ENCODE results near the gene ADARB1.
"Not testable (repeated sequence)": the region's sequence is repeated elsewhere in the genome, so short reads cannot be mapped to it uniquely, and the experiment has no call there.

Gene ADARB1

GRCh38 chr21:45120975-45121374 lies 46.6 kb downstream of the ADARB1 start:
- DNase-seq: no peak

- DNase-seq: no peak
Measured at GRCh38 chr21:45122030-45122429, 47.6 kb downstream of the ADARB1 start.

GRCh38 chr21:45122432-45123132 lies 48.2 kb downstream of the ADARB1 start:
- DNase-seq: no peak

- DNase-seq: no peak
Measured at GRCh38 chr21:45123440-45123839, 49.1 kb downstream of the ADARB1 start.

- DNase-seq: no peak
Measured at GRCh38 chr21:45124596-45124995, 50.2 kb downstream of the ADARB1 start.

- no peak for DNase-seq
Measured at GRCh38 chr21:45125357-45125756, 51.0 kb downstream of the ADARB1 start.

GRCh38 chr21:45126204-45126626 lies 51.8 kb downstream of the ADARB1 start:
- DNase-seq: no peak

- no peak for DNase-seq
Measured at GRCh38 chr21:45126983-45127382, 52.6 kb downstream of the ADARB1 start.

GRCh38 chr21:45127937-45128336 lies 53.6 kb downstream of the ADARB1 start:
- DNase-seq: no peak

- peak; percentile 81 for DNase-seq
Measured at GRCh38 chr21:45128613-45129188, 54.3 kb downstream of the ADARB1 start.

- no peak for DNase-seq
Measured at GRCh38 chr21:45129189-45129923, 55.0 kb downstream of the ADARB1 start.

- no peak for DNase-seq
Measured at GRCh38 chr21:45130324-45130774, 56.0 kb downstream of the ADARB1 start.

GRCh38 chr21:45131537-45131999 lies 57.2 kb downstream of the ADARB1 start:
- DNase-seq: no peak

- no peak for DNase-seq
Measured at GRCh38 chr21:45132841-45133573, 58.6 kb downstream of the ADARB1 start.

GRCh38 chr21:45133574-45134278 lies 59.3 kb downstream of the ADARB1 start:
- DNase-seq: not testable (repeated sequence)

GRCh38 chr21:45134279-45135076 lies 60.1 kb downstream of the ADARB1 start:
- no peak for DNase-seq

GRCh38 chr21:45135122-45135521 lies 60.7 kb downstream of the ADARB1 start:
- DNase-seq: no peak

GRCh38 chr21:45135868-45136267 lies 61.5 kb downstream of the ADARB1 start:
- no peak for DNase-seq

GRCh38 chr21:45136500-45136899 lies 62.1 kb downstream of the ADARB1 start:
- no peak for DNase-seq

GRCh38 chr21:45136927-45137611 lies 62.7 kb downstream of the ADARB1 start:
- peak; percentile 67 for DNase-seq

- DNase-seq: no peak
Measured at GRCh38 chr21:45137612-45137937, 63.2 kb downstream of the ADARB1 start.
